ENCODE results near the gene HDAC9.

DNA sequence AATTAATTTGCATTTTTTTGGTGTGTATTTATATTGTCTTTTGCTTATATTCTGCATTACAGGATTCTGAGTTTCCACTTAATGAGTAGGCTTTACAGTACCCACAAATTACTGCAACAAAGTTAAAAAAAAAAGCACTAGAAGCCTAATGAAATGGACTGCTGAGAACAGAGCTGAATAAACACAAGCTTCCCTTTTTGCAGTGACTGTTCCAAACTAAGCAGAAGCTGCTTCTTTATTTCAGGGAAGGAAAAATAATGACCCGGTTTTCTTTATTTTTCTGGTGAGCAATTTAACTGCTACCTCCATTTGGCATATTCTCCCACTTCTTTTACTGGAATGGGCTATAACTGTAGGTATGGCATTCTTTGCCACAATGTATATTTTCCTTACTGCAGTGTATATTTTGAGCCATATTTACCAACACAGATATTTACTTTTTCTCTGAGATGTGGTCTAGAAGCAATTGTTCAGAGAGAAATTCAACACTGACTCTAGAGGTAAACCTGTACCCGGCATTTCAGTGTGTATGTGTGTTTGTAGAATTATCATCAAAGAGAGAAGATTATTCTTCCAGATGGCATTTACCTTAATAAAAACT is 56.9 kb downstream of the HDAC9 start:
- no peak for TF ChIP-seq POLR2A (IDR thresholded peaks at IDR 0.05; ENCODE audit: low read length)
- TF ChIP-seq GATA1 (IDR thresholded peaks at IDR 0.05; ENCODE audit: low read depth, low read length) = no peak

Measured in erythroblast (primary cell).